Mammary epithelial cell (primary cell): ENCODE results near the gene SORL1-AS1.

Source experiments
- EZH2 ChIP-seq: IDR thresholded peaks from 2 replicates; pipeline ENCODE4 v1.6.1; 2012; ENCODE audit warnings: low read length, inconsistent platforms, borderline replicate concordance
- TF ChIP-seq, protein P1 (sequence below), 2 donors: IDR thresholded peaks in 1 of 2; conservative IDR thresholded peaks in 1 of 2; 2 replicates each; pipeline ENCODE4 v1.5.1; 2011 to 2012; ENCODE audit warnings: inconsistent platforms in 2 of 2, low read length in 2 of 2, mild to moderate bottlenecking in 2 of 2, control low read depth in 1 of 2, low read depth in 1 of 2; ENCODE audit not compliant: insufficient read depth in 1 of 2; ENCODE audit errors: extremely low read depth in 1 of 2

DNA sequence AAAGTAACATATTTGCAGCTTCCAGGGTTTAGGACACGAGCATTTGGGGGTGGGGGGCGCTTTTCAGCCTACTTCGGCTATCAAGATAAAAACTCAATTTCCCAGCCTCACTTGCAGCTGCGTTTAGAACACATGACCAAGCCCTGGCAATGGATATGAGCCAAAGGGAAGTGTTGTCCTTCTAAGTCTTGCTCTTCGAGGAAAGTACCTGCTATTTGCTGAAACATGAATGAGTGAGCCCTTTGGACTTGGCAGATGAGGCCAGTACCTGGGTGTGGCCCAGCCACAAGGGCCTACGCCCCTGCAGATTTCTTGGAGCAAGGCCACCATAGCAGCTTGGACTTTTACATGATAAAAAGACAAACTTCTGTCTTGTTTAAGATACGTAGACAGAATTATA, 60.9 kb downstream of the SORL1-AS1 start:
- TF ChIP-seq, protein P1, sequence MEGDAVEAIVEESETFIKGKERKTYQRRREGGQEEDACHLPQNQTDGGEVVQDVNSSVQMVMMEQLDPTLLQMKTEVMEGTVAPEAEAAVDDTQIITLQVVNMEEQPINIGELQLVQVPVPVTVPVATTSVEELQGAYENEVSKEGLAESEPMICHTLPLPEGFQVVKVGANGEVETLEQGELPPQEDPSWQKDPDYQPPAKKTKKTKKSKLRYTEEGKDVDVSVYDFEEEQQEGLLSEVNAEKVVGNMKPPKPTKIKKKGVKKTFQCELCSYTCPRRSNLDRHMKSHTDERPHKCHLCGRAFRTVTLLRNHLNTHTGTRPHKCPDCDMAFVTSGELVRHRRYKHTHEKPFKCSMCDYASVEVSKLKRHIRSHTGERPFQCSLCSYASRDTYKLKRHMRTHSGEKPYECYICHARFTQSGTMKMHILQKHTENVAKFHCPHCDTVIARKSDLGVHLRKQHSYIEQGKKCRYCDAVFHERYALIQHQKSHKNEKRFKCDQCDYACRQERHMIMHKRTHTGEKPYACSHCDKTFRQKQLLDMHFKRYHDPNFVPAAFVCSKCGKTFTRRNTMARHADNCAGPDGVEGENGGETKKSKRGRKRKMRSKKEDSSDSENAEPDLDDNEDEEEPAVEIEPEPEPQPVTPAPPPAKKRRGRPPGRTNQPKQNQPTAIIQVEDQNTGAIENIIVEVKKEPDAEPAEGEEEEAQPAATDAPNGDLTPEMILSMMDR (conservative IDR thresholded peaks at IDR 0.05 in 1 of 2, IDR thresholded peaks at IDR 0.05 in 1 of 2; ENCODE audit: extremely low read depth in 1 of 2, insufficient read depth in 1 of 2, low read depth in 1 of 2, low read length in 2 of 2) = no peak
- no peak for TF ChIP-seq EZH2
